Iris pigment epithelial cell (primary cell): ENCODE data around the gene OR8B2.
"Not testable (repeated sequence)": the region's sequence is repeated elsewhere in the genome, so short reads cannot be mapped to it uniquely, and the experiment has no call there.

Experiments used
- DNase-seq: peaks from one replicate; pipeline ENCODE4 v3.0.0-alpha.2; 2011; ENCODE audit warnings: low read depth

OR8B2 gene

GRCh38 chr11:124384399-124384798 lies at the start of gene OR8B2:
OR8B2 (minus strand) TSS chr11:124384499; CDS start chr11:124383343, 1,156 bp downstream.
- no peak for DNase-seq

GRCh38 chr11:124429599-124429998 lies 45.3 kb upstream of the OR8B2 start:
- no peak for DNase-seq

- DNase-seq: no peak
These were observed 40.2 kb upstream of the OR8B2 start, which contains the start of gene OR8B4 for GRCh38 chr11:124424384-124424921. OR8B4 (minus strand) TSS chr11:124424871; CDS start chr11:124424871, 0 bp downstream.

GRCh38 chr11:124421043-124421442 lies 36.7 kb upstream of the OR8B2 start:
- no peak for DNase-seq

GRCh38 chr11:124415356-124415923 lies 31.1 kb upstream of the OR8B2 start:
- peak; percentile 64 for DNase-seq

- no peak for DNase-seq
These were observed 25.6 kb upstream of the OR8B2 start for GRCh38 chr11:124409906-124410305.

GRCh38 chr11:124405581-124405980 lies 21.3 kb upstream of the OR8B2 start:
- DNase-seq: peak; percentile 43

GRCh38 chr11:124403186-124403585 lies 18.9 kb upstream of the OR8B2 start:
- DNase-seq: not testable (repeated sequence)

GRCh38 chr11:124402326-124402922 lies 18.1 kb upstream of the OR8B2 start:
- peak; percentile 89 for DNase-seq

- DNase-seq: no peak
These were observed 14.6 kb upstream of the OR8B2 start, which contains the start of gene OR8B3 for GRCh38 chr11:124398924-124399323. OR8B3 (minus strand) TSS chr11:124399024; CDS start chr11:124397351, 1,673 bp downstream.

GRCh38 chr11:124396847-124397246 lies 12.5 kb upstream of the OR8B2 start:
- not testable (repeated sequence) for DNase-seq

GRCh38 chr11:124394408-124394807 lies 10.1 kb upstream of the OR8B2 start:
- DNase-seq: peak; percentile 65

GRCh38 chr11:124382857-124383256 lies 1.4 kb downstream of the OR8B2 start:
- DNase-seq: not testable (repeated sequence)

GRCh38 chr11:124380585-124380984 lies 3.7 kb downstream of the OR8B2 start:
- no peak for DNase-seq

- DNase-seq: no peak
These were observed 8.0 kb downstream of the OR8B2 start for GRCh38 chr11:124376280-124376679.

- DNase-seq: no peak
These were observed 24.7 kb downstream of the OR8B2 start for GRCh38 chr11:124359566-124359965.

GRCh38 chr11:124346311-124346955 lies 37.9 kb downstream of the OR8B2 start:
- DNase-seq: no peak

- DNase-seq: no peak
These were observed 40.0 kb downstream of the OR8B2 start for GRCh38 chr11:124344346-124344745.

GRCh38 chr11:124340142-124340447 lies 44.2 kb downstream of the OR8B2 start:
- no peak for DNase-seq

- no peak for DNase-seq
These were observed 44.7 kb downstream of the OR8B2 start for GRCh38 chr11:124339396-124340141.
